GM06990 (cell line): Measurements from ENCODE around the gene CHURC1.
"Not testable (repeated sequence)": the region's sequence is repeated elsewhere in the genome, so short reads cannot be mapped to it uniquely, and the experiment has no call there.

Experiments
- DNase-seq: peaks from one replicate; pipeline ENCODE4 v3.0.0-alpha.2; 2011; ENCODE audit not compliant: insufficient read length; ENCODE audit errors: extremely low read depth
- H3K27me3 ChIP-seq: replicated peaks from 2 replicates; pipeline ENCODE4 v1.6.0; 2011; ENCODE audit warnings: low read length; ENCODE audit not compliant: control insufficient read depth, insufficient read depth
- H3K36me3 ChIP-seq: 2 replicates; pipeline ENCODE4 v1.5.1; 2011; ENCODE audit warnings: low read length; ENCODE audit not compliant: control insufficient read depth, insufficient read depth
- H3K4me3 ChIP-seq: replicated peaks from 2 replicates; pipeline ENCODE4 v1.5.1; 2011; ENCODE audit warnings: low read depth, mild to moderate bottlenecking, control low read depth, low read length
- TF ChIP-seq, protein P1 (sequence below): IDR thresholded peaks from 2 replicates; pipeline ENCODE4 v1.5.1; 2011; ENCODE audit warnings: low read length, control low read depth, mild to moderate bottlenecking, inconsistent platforms; ENCODE audit not compliant: insufficient read depth, poor library complexity, severe bottlenecking

The CHURC1 gene

DNA sequence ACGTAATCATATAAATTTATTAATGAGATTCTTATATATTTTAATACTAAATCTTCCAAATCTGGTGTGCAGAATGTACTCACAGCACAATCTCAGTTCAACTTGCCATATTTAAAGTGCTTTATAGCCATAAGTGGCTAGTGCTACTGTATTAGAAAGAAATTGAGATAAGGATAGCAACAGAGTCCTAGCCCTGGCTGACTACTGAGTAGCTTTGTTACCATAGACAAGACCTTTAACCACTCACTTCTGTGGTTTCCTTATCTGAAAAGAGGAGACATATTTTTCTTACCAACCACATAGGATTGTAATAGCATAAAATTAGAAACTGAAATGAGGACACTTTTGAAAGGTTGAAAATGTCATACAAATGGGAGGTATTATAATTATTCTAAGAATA lies 2.0 kb upstream of the CHURC1 start:
- Histone ChIP-seq H3K27me3 (no peaks in the 10 kb centered on the region), H3K36me3 (no peaks in the 10 kb centered on the region), H3K4me3 (no peak overlapping the region)
- DNase-seq = no peak
- TF ChIP-seq, protein P1, sequence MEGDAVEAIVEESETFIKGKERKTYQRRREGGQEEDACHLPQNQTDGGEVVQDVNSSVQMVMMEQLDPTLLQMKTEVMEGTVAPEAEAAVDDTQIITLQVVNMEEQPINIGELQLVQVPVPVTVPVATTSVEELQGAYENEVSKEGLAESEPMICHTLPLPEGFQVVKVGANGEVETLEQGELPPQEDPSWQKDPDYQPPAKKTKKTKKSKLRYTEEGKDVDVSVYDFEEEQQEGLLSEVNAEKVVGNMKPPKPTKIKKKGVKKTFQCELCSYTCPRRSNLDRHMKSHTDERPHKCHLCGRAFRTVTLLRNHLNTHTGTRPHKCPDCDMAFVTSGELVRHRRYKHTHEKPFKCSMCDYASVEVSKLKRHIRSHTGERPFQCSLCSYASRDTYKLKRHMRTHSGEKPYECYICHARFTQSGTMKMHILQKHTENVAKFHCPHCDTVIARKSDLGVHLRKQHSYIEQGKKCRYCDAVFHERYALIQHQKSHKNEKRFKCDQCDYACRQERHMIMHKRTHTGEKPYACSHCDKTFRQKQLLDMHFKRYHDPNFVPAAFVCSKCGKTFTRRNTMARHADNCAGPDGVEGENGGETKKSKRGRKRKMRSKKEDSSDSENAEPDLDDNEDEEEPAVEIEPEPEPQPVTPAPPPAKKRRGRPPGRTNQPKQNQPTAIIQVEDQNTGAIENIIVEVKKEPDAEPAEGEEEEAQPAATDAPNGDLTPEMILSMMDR = no peak

DNA sequence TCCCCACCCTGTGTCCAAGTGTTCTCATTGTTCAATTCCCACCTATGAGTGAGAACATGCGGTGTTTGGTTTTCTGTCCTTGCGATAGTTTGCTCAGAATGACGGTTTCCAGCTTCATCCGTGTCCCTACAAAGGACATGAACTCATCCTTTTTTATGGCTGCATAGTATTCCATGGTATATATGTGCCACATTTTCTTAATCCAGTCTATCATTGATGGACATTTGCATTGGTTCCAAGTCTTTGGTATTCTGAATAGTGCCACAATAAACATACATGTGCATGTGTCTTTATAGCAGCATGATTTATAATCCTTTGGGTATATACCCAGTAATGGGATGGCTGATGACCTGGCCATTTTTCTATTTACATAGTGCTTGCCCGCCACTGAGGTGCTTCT lies 778 bp upstream of the CHURC1 start:
- H3K4me3 ChIP-seq, H3K27me3 ChIP-seq, DNase-seq, H3K36me3 ChIP-seq: not testable (repeated sequence)

DNA sequence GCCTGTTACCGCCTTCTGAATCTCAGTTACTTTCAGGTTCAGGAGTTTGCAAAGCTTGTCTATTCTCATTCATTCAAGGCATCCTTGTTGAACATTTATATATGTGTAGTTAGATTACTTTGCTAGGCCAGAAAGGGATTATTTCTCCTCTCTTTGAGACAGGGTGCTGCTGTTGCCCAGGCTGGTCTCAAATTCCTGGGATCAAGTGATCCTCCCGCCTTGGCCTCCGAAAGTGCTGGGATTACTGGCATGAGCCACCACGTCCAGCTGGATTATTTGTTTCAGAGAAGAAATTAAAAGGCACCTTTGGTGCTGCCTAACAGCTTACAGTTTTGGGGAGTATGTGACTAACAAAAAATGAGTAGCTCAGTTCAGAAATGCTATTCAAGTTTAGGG lies 772 bp downstream of the CHURC1 start:
- DNase-seq = no peak
- TF ChIP-seq, protein P1 = no peak
- peak overlapping the region; percentile 87 for H3K4me3 ChIP-seq
- H3K27me3 ChIP-seq = no peaks in the 10 kb centered on the region
- H3K36me3 ChIP-seq = peaks cover 1% of the 10 kb centered on the region; the same call in 1 of the 2 replicates

DNA sequence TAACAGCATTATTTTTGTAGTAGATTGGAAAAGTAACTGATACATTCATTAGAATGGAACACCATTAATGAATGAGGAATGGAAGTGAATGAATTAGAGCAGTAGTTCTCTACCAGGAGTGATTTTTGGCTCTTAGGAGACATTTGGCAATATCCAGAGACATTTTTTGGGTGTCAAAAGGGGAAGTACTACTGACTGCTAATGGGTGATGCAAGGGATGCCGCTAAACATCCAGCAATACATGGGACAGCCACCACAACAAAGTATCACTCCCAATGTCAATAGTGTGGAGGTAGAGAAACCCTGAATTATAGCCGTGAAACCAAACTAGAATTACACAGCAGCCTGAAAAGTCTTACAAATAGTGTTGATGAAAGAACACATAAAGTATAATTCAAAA lies 1.5 kb downstream of the CHURC1 start:
- Histone ChIP-seq H3K36me3 (peaks cover 1% of the 10 kb centered on the region; the same call in 1 of the 2 replicates), H3K4me3 (peak overlapping the region; percentile 87), H3K27me3 (no peaks in the 10 kb centered on the region)
- TF ChIP-seq, protein P1 = no peak
- no peak for DNase-seq

DNA sequence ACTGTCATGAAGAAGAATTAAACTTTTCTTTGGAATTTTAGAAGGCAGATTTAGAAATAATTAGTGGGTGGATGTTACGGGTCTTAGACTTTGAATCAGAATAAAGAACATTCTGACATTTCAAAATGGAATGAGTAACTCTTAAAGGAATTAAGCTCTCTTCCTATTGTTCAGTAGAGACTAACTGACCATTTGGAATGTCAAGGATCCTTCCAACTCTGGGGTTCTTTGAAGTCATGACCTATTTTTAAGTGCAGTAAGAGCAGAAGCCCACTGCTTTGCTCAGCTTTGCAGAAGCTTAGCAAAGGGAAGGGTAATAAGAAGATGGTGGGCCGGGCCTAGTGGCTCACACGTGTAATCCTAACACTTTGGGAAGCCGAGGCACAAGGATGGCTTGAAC lies 4.0 kb downstream of the CHURC1 start:
- no peak for DNase-seq
- TF ChIP-seq, protein P1 = no peak
- H3K4me3 ChIP-seq = no peak overlapping the region
- peaks cover 1% of the 10 kb centered on the region; the same call in 1 of the 2 replicates for H3K36me3 ChIP-seq
- no peaks in the 10 kb centered on the region for H3K27me3 ChIP-seq

DNA sequence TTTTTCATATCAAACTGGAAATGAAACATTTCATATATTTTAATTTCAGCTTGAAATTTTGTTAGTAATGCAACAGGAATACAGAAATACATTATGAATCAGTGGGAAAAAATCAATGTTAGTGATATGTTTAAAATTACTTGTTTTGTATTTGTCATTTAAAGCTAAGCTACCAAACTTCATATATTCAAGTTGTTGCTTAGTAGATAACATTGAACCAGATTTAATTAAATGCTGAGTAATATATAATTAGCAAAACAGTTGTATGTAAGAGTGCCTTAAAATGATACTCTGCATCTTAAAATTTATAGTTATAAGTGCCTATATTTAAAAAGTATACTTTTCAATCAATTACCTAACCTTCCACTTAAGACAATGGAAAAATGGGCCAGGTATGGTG lies 5.0 kb downstream of the CHURC1 start:
- H3K36me3 ChIP-seq = peaks cover 1% of the 10 kb centered on the region; the same call in 1 of the 2 replicates
- no peak overlapping the region for H3K4me3 ChIP-seq
- no peak for DNase-seq
- no peaks in the 10 kb centered on the region for H3K27me3 ChIP-seq
- TF ChIP-seq, protein P1 = no peak
